WTC11 (cell line): ENCODE results near the gene SAE1. TPM values are rescaled to one million over a fixed set of nuclear protein-coding genes. Genes with fewer than 3 reads are reported as not detected.

ENCODE experiments used
- ATAC-seq: fragments of 200-7000 bp; cut with Tn5 transposase; 2 replicates; pipeline ENCODE4 v1.10.0; 2021; ENCODE audit warnings: mild to moderate bottlenecking, moderate library complexity
- Bru-seq: library from RNA; stranded (reverse); fragments of 400-500 nt; gene quantifications from one replicate; lab custom pipeline; 2021; lab: Mats Ljungman, UMichigan
- CTCF ChIA-PET: fragments of 300-600 bp; sonication (Branson Sonifier 250); formaldehyde crosslinking; loops from one replicate; lab custom pipeline; 2021; ENCODE audit warnings: antibody characterized with exemption; lab: Charles Lee
- POLR2A ChIA-PET: fragments of 350-600 bp; sonication (Branson Sonifier 250); formaldehyde crosslinking; loops from one replicate; lab custom pipeline; 2021; ENCODE audit warnings: antibody characterized with exemption; lab: Charles Lee
- DNase-seq: peaks from one replicate; pipeline ENCODE4 v3.0.0; 2021; ENCODE audit warnings: low spot score
- H3K27ac Mint-ChIP-seq: 2 replicates; pipeline ENCODE4 v1.8.0; 2021; ENCODE audit warnings: mixed read lengths
- H3K27me3 Mint-ChIP-seq: 2 replicates; pipeline ENCODE4 v1.8.0; 2021; ENCODE audit warnings: low read depth, mild to moderate bottlenecking, moderate library complexity, mixed read lengths
- H3K36me3 Mint-ChIP-seq: 2 replicates; pipeline ENCODE4 v1.8.0; 2021; ENCODE audit warnings: mixed read lengths
- H3K4me1 Mint-ChIP-seq: 2 replicates; pipeline ENCODE4 v1.8.0; 2022; ENCODE audit warnings: mixed read lengths
- H3K4me3 Mint-ChIP-seq: 2 replicates; pipeline ENCODE4 v1.8.0; 2021; ENCODE audit warnings: mild to moderate bottlenecking, moderate library complexity, mixed read lengths
- H3K9me3 Mint-ChIP-seq: 2 replicates; pipeline ENCODE4 v1.8.0; 2021; ENCODE audit warnings: mixed read lengths
- ATF1 ChIP-seq: sonication (generic); formaldehyde crosslinking; IDR thresholded peaks from 2 replicates; pipeline ENCODE4 v1.8.1; 2023; ENCODE audit warnings: mild to moderate bottlenecking, moderate library complexity, missing genetic modification reagents
- ATF2 ChIP-seq: sonication (generic); formaldehyde crosslinking; IDR thresholded peaks from 2 replicates; pipeline ENCODE4 v1.8.1; 2022; ENCODE audit warnings: low read depth, missing genetic modification reagents, borderline replicate concordance
- CTCF ChIP-seq: fragments of 200-600 bp; IDR thresholded peaks from 2 replicates; pipeline ENCODE4 v1.8.0; 2022; ENCODE audit warnings: antibody characterized with exemption
- E2F1 ChIP-seq: sonication (generic); formaldehyde crosslinking; IDR thresholded peaks from 2 replicates; pipeline ENCODE4 v1.8.0; 2022; ENCODE audit warnings: mild to moderate bottlenecking, missing genetic modification reagents
- E2F4 ChIP-seq: sonication (generic); formaldehyde crosslinking; IDR thresholded peaks from 2 replicates; pipeline ENCODE4 v1.8.1; 2022; ENCODE audit warnings: low read depth, mild to moderate bottlenecking, moderate library complexity, missing genetic modification reagents, borderline replicate concordance
- ERG ChIP-seq: fragments of 250-450 bp; sonication (Bioruptor Pico); IDR thresholded peaks from 2 replicates; pipeline ENCODE4 v1.8.0; 2021; ENCODE audit warnings: mild to moderate bottlenecking
- ETV6 ChIP-seq: sonication (generic); formaldehyde crosslinking; IDR thresholded peaks from 2 replicates; pipeline ENCODE4 v1.8.1; 2022; ENCODE audit warnings: mild to moderate bottlenecking, missing genetic modification reagents
- HMGA2 ChIP-seq: fragments of 250-450 bp; sonication (Bioruptor Pico); IDR thresholded peaks from 2 replicates; pipeline ENCODE4 v1.4.0; 2021; ENCODE audit warnings: mild to moderate bottlenecking, moderate library complexity
- IRF2 ChIP-seq: sonication (generic); formaldehyde crosslinking; IDR thresholded peaks from 2 replicates; pipeline ENCODE4 v1.8.0; 2022; ENCODE audit warnings: low read depth, missing genetic modification reagents, borderline replicate concordance
- JAZF1 ChIP-seq: fragments of 250-450 bp; sonication (Bioruptor Pico); IDR thresholded peaks from 2 replicates; pipeline ENCODE4 v1.9.0; 2021; ENCODE audit warnings: moderate library complexity, mild to moderate bottlenecking, inconsistent platforms
- NFYB ChIP-seq: sonication (generic); formaldehyde crosslinking; conservative IDR thresholded peaks from 2 replicates; pipeline ENCODE4 v1.8.0; 2022; ENCODE audit warnings: low read depth, missing genetic modification reagents
- NR1H2 ChIP-seq: sonication (generic); formaldehyde crosslinking; IDR thresholded peaks from 2 replicates; pipeline ENCODE4 v1.9.0; 2021; ENCODE audit warnings: mild to moderate bottlenecking, moderate library complexity, missing genetic modification reagents
- NR2C2 ChIP-seq: sonication (generic); formaldehyde crosslinking; IDR thresholded peaks from 2 replicates; pipeline ENCODE4 v1.8.0; 2022; ENCODE audit warnings: mild to moderate bottlenecking, missing genetic modification reagents
- NR3C1 ChIP-seq: sonication (generic); formaldehyde crosslinking; conservative IDR thresholded peaks from 2 replicates; pipeline ENCODE4 v1.8.1; 2023; ENCODE audit warnings: low read depth, mild to moderate bottlenecking, missing genetic modification reagents
- SMAD3 ChIP-seq: sonication (generic); formaldehyde crosslinking; IDR thresholded peaks from 2 replicates; pipeline ENCODE4 v1.8.0; 2022; ENCODE audit warnings: missing genetic modification reagents, mild to moderate bottlenecking, borderline replicate concordance
- TCF7 ChIP-seq: sonication (generic); formaldehyde crosslinking; IDR thresholded peaks from 2 replicates; pipeline ENCODE4 v1.8.0; 2022; ENCODE audit warnings: mild to moderate bottlenecking, low read depth, missing genetic modification reagents, moderate library complexity
- TEAD4 ChIP-seq: sonication (generic); formaldehyde crosslinking; IDR thresholded peaks from 2 replicates; pipeline ENCODE4 v1.8.0; 2022; ENCODE audit warnings: mild to moderate bottlenecking, missing genetic modification reagents
- ZNF281 ChIP-seq: sonication (generic); formaldehyde crosslinking; IDR thresholded peaks from 2 replicates; pipeline ENCODE4 v1.8.0; 2023; ENCODE audit warnings: mild to moderate bottlenecking, missing genetic modification reagents
- ZNF423 ChIP-seq: fragments of 250-450 bp; sonication (Bioruptor Pico); IDR thresholded peaks from 2 replicates; pipeline ENCODE4 v2.1.2; 2022; ENCODE audit warnings: mild to moderate bottlenecking, moderate library complexity
- ZNF532 ChIP-seq: fragments of 250-450 bp; sonication (Bioruptor Pico); IDR thresholded peaks from 2 replicates; pipeline ENCODE4 v1.9.0; 2021; ENCODE audit warnings: mild to moderate bottlenecking, borderline replicate concordance
- long read RNA-seq, 3 experiments: library from RNA in 1 of 3; library from capped mRNA in 1 of 3; library from polyadenylated mRNA in 1 of 3; unstranded in 2 of 3; stranded (forward) in 1 of 3; transcript quantifications; one replicate each; pipeline ENCODE4 v2.0.0, GENCODE V29; 2021
- total RNA-seq: library from RNA; stranded (reverse); gene quantifications from 3 replicates; pipeline ENCODE4 v1.2.3, GENCODE V29; 2021

Gene SAE1
- total RNA-seq (215 to 224 TPM (median 221 TPM) in 3 replicates), Bru-seq, nascent RNA (percentile 85 among the genes with signal in this experiment)
- long read RNA-seq, experiment 1, transcript SAE1-201 (9 exons, 2,049 nt) = major isoform, 1,371 of 1,755 reads
- long read RNA-seq, experiment 1, transcript SAE1-207 (9 exons, 2,106 nt) = minor isoform, 7 of 1,755 reads
- long read RNA-seq, experiment 1, transcript SAE1-202 (8 exons, 1,851 nt) = minor isoform, 61 of 1,755 reads
- long read RNA-seq, experiment 1, partial matches to known transcripts = 45 of 1,755 reads
- long read RNA-seq, experiment 1, other reads (novel, unspliced or antisense) = 268 of 1,755 reads
- long read RNA-seq, experiment 2, transcript SAE1-201 (9 exons, 2,049 nt) = major isoform, 138 of 330 reads
- long read RNA-seq, experiment 2, transcript SAE1-202 (8 exons, 1,851 nt) = minor isoform, 6 of 330 reads
- long read RNA-seq, experiment 2, partial matches to known transcripts = 108 of 330 reads
- long read RNA-seq, experiment 2, other reads (novel, unspliced or antisense) = 78 of 330 reads
- long read RNA-seq, experiment 3, transcript SAE1-201 (9 exons, 2,049 nt) = major isoform, 697 of 1,005 reads
- long read RNA-seq, experiment 3, transcript SAE1-202 (8 exons, 1,851 nt) = minor isoform, 34 of 1,005 reads
- long read RNA-seq, experiment 3, partial matches to known transcripts = 84 of 1,005 reads
- long read RNA-seq, experiment 3, other reads (novel, unspliced or antisense) = 186 of 1,005 reads

GRCh38 chr19:47130589-47131227 lies at the start of gene SAE1:
TSS of gene SAE1 (plus strand) at chr19:47130835. CDS start at chr19:47130931, 96 bp downstream.
- peak within 1 kb of the TSS; percentile 95 for H3K27ac Mint-ChIP-seq
- peak; percentile 7 for TF ChIP-seq NFYB (CRISPR knock-in tag)
- no peak for TF ChIP-seq TEAD4 (CRISPR knock-in tag)
- TF ChIP-seq ZNF281 (CRISPR knock-in tag) = no peak
- 0 out of 2 replicates have a peak, but pooled peaks have one; percentile 83 for TF ChIP-seq SMAD3 (CRISPR knock-in tag)
- TF ChIP-seq ETV6 = peak; percentile 72; the same call in 1 of the 2 replicates
- TF ChIP-seq ATF1 (CRISPR knock-in tag) = no peak
- TF ChIP-seq JAZF1 (CRISPR knock-in tag) = no peak
- TF ChIP-seq E2F1 (CRISPR knock-in tag) = no peak
- TF ChIP-seq ZNF423 (CRISPR knock-in tag) = no peak
- TF ChIP-seq CTCF = no peak
- no peak for TF ChIP-seq ATF2 (CRISPR knock-in tag)
- no peak for TF ChIP-seq NR2C2
- no peak for TF ChIP-seq ZNF532 (CRISPR knock-in tag)
- no peak for TF ChIP-seq E2F4 (CRISPR knock-in tag)
- no peak for TF ChIP-seq NR3C1 (CRISPR knock-in tag)
- no peak for TF ChIP-seq ERG (CRISPR knock-in tag)
- TF ChIP-seq NR1H2 (CRISPR knock-in tag) = no peak
- no peak for TF ChIP-seq IRF2 (CRISPR knock-in tag)
- TF ChIP-seq HMGA2 (CRISPR knock-in tag) = no peak
- TF ChIP-seq TCF7 (CRISPR knock-in tag) = no peak

More at GRCh38 chr19:47130589-47131227, at the start of gene SAE1:
- DNase-seq (peak; percentile 97), ATAC-seq (peak; percentile 88)
- peak within 1 kb of the TSS; percentile 96 for H3K4me3 Mint-ChIP-seq
- peaks cover 32% of the 10 kb centered on the region for H3K36me3 Mint-ChIP-seq
- POLR2A ChIA-PET = interaction anchor here (0.6 to 2.8 kb wide), 5 partner anchors 15 to 126 kb away, joined by 3 to 23 read pairs (median 4); partner anchors contain the start of genes CCDC9 and ZC3H4
- CTCF ChIA-PET = interaction anchor here (0.5 to 3.4 kb wide), 14 partner anchors 15 to 148 kb away, joined by 3 to 19 read pairs (median 4); partner anchors contain the start of genes CCDC9 and ZC3H4
- H3K4me1 Mint-ChIP-seq = peaks cover 38% of the 10 kb centered on the region
- H3K9me3 Mint-ChIP-seq = peaks cover 6% of the 10 kb centered on the region
- peaks cover 11% of the 10 kb centered on the region for H3K27me3 Mint-ChIP-seq
